Activated naive CD4-positive, alpha-beta T cell treated with anti-CD3 and anti-CD28 coated beads, Interleukin-2, amount 50 U/mL, for 24 hours (primary cell): Measurements from ENCODE around the gene AMPH.

Source experiments
- H3K27ac Mint-ChIP-seq: one replicate; pipeline ENCODE4 v1.8.0; 2021; ENCODE audit warnings: mild to moderate bottlenecking, mixed read lengths
- H3K27me3 Mint-ChIP-seq: one replicate; pipeline ENCODE4 v1.8.0; 2021; ENCODE audit warnings: mixed read lengths
- H3K36me3 Mint-ChIP-seq: one replicate; pipeline ENCODE4 v1.8.0; 2021; ENCODE audit warnings: mixed read lengths
- H3K4me1 Mint-ChIP-seq: one replicate; pipeline ENCODE4 v1.8.0; 2021; ENCODE audit warnings: mixed read lengths
- H3K4me3 Mint-ChIP-seq: one replicate; pipeline ENCODE4 v1.8.0; 2021; ENCODE audit warnings: mild to moderate bottlenecking, mixed read lengths
- H3K9me3 Mint-ChIP-seq: one replicate; pipeline ENCODE4 v1.8.0; 2021; ENCODE audit warnings: mixed read lengths

AMPH gene

GRCh38 chr7:38655833-38656774 lies 24.9 kb upstream of the AMPH start:
- H3K4me1 Mint-ChIP-seq = no peaks in the 10 kb centered on the region
- H3K36me3 Mint-ChIP-seq = no peaks in the 10 kb centered on the region
- no peak overlapping the region for H3K27ac Mint-ChIP-seq
- no peaks in the 10 kb centered on the region for H3K9me3 Mint-ChIP-seq
- H3K4me3 Mint-ChIP-seq = no peak overlapping the region
- peaks cover 8% of the 10 kb centered on the region for H3K27me3 Mint-ChIP-seq

GRCh38 chr7:38637957-38638356 lies 6.8 kb upstream of the AMPH start:
- Mint-ChIP-seq H3K9me3 (no peaks in the 10 kb centered on the region), H3K36me3 (no peaks in the 10 kb centered on the region), H3K27ac (no peak overlapping the region), H3K4me1 (no peaks in the 10 kb centered on the region), H3K4me3 (no peak overlapping the region), H3K27me3 (peaks cover 19% of the 10 kb centered on the region)

- Mint-ChIP-seq H3K36me3 (no peaks in the 10 kb centered on the region), H3K27ac (no peak overlapping the region), H3K27me3 (peaks cover 42% of the 10 kb centered on the region), H3K9me3 (no peaks in the 10 kb centered on the region), H3K4me3 (no peak overlapping the region), H3K4me1 (peaks cover 18% of the 10 kb centered on the region)
These were observed 1.2 kb upstream of the AMPH start for GRCh38 chr7:38632411-38632810.

- peaks cover 9% of the 10 kb centered on the region for H3K9me3 Mint-ChIP-seq
- H3K4me1 Mint-ChIP-seq = peaks cover 18% of the 10 kb centered on the region
- peaks cover 3% of the 10 kb centered on the region for H3K36me3 Mint-ChIP-seq
- H3K27me3 Mint-ChIP-seq = peaks cover 49% of the 10 kb centered on the region
- peak overlapping the region; percentile 74 for H3K4me3 Mint-ChIP-seq
- H3K27ac Mint-ChIP-seq = no peak overlapping the region
These were observed 1.3 kb downstream of the AMPH start for GRCh38 chr7:38629651-38630510.

GRCh38 chr7:38628630-38629385 lies 2.4 kb downstream of the AMPH start:
- peaks cover 15% of the 10 kb centered on the region for H3K9me3 Mint-ChIP-seq
- H3K36me3 Mint-ChIP-seq = peaks cover 6% of the 10 kb centered on the region
- peaks cover 49% of the 10 kb centered on the region for H3K27me3 Mint-ChIP-seq
- H3K27ac Mint-ChIP-seq = no peak overlapping the region
- no peak overlapping the region for H3K4me3 Mint-ChIP-seq
- H3K4me1 Mint-ChIP-seq = peaks cover 18% of the 10 kb centered on the region

GRCh38 chr7:38625866-38626265 lies 5.3 kb downstream of the AMPH start:
- H3K9me3 Mint-ChIP-seq = peaks cover 20% of the 10 kb centered on the region
- peaks cover 41% of the 10 kb centered on the region for H3K27me3 Mint-ChIP-seq
- H3K36me3 Mint-ChIP-seq = peaks cover 6% of the 10 kb centered on the region
- H3K27ac Mint-ChIP-seq = no peak overlapping the region
- H3K4me1 Mint-ChIP-seq = peaks cover 13% of the 10 kb centered on the region
- no peak overlapping the region for H3K4me3 Mint-ChIP-seq

GRCh38 chr7:38615665-38616064 lies 15.5 kb downstream of the AMPH start:
- peaks cover 4% of the 10 kb centered on the region for H3K27me3 Mint-ChIP-seq
- no peak overlapping the region for H3K27ac Mint-ChIP-seq
- no peak overlapping the region for H3K4me3 Mint-ChIP-seq
- no peaks in the 10 kb centered on the region for H3K4me1 Mint-ChIP-seq
- no peaks in the 10 kb centered on the region for H3K9me3 Mint-ChIP-seq
- H3K36me3 Mint-ChIP-seq = no peaks in the 10 kb centered on the region

GRCh38 chr7:38607466-38607865 lies 23.7 kb downstream of the AMPH start:
- Mint-ChIP-seq H3K27ac (no peak overlapping the region), H3K9me3 (no peaks in the 10 kb centered on the region), H3K4me3 (no peak overlapping the region), H3K4me1 (no peaks in the 10 kb centered on the region), H3K27me3 (peaks cover 10% of the 10 kb centered on the region), H3K36me3 (no peaks in the 10 kb centered on the region)

GRCh38 chr7:38600741-38601140 lies 30.4 kb downstream of the AMPH start:
- no peak overlapping the region for H3K27ac Mint-ChIP-seq
- H3K4me1 Mint-ChIP-seq = no peaks in the 10 kb centered on the region
- no peaks in the 10 kb centered on the region for H3K9me3 Mint-ChIP-seq
- H3K27me3 Mint-ChIP-seq = peaks cover 4% of the 10 kb centered on the region
- H3K4me3 Mint-ChIP-seq = no peak overlapping the region
- no peaks in the 10 kb centered on the region for H3K36me3 Mint-ChIP-seq

- Mint-ChIP-seq H3K27me3 (peaks cover 3% of the 10 kb centered on the region), H3K4me1 (no peaks in the 10 kb centered on the region), H3K9me3 (no peaks in the 10 kb centered on the region), H3K27ac (no peak overlapping the region), H3K36me3 (no peaks in the 10 kb centered on the region), H3K4me3 (no peak overlapping the region)
These were observed 36.2 kb downstream of the AMPH start for GRCh38 chr7:38594949-38595348.

- H3K36me3 Mint-ChIP-seq = no peaks in the 10 kb centered on the region
- H3K27ac Mint-ChIP-seq = no peak overlapping the region
- H3K27me3 Mint-ChIP-seq = peaks cover 3% of the 10 kb centered on the region
- H3K4me1 Mint-ChIP-seq = no peaks in the 10 kb centered on the region
- H3K9me3 Mint-ChIP-seq = no peaks in the 10 kb centered on the region
- H3K4me3 Mint-ChIP-seq = no peak overlapping the region
These were observed 38.4 kb downstream of the AMPH start for GRCh38 chr7:38592737-38593288.

GRCh38 chr7:38585572-38586354 lies 45.4 kb downstream of the AMPH start:
- H3K36me3 Mint-ChIP-seq = no peaks in the 10 kb centered on the region
- H3K4me3 Mint-ChIP-seq = no peak overlapping the region
- no peaks in the 10 kb centered on the region for H3K4me1 Mint-ChIP-seq
- peaks cover 6% of the 10 kb centered on the region for H3K27me3 Mint-ChIP-seq
- H3K27ac Mint-ChIP-seq = no peak overlapping the region
- no peaks in the 10 kb centered on the region for H3K9me3 Mint-ChIP-seq

GRCh38 chr7:38584443-38585210 lies 46.5 kb downstream of the AMPH start:
- Mint-ChIP-seq H3K27ac (no peak overlapping the region), H3K4me3 (no peak overlapping the region), H3K27me3 (peaks cover 6% of the 10 kb centered on the region), H3K9me3 (no peaks in the 10 kb centered on the region), H3K36me3 (no peaks in the 10 kb centered on the region), H3K4me1 (no peaks in the 10 kb centered on the region)

GRCh38 chr7:38580485-38580884 lies 50.7 kb downstream of the AMPH start:
- Mint-ChIP-seq H3K27me3 (peaks cover 9% of the 10 kb centered on the region), H3K36me3 (no peaks in the 10 kb centered on the region), H3K4me1 (no peaks in the 10 kb centered on the region), H3K27ac (no peak overlapping the region), H3K4me3 (no peak overlapping the region), H3K9me3 (no peaks in the 10 kb centered on the region)
